B cell (primary cell): Measurements from ENCODE around the gene HTT-AS. TPM values are rescaled to one million over a fixed set of nuclear protein-coding genes. Genes with fewer than 3 reads are reported as not detected.

Source experiments
- ATAC-seq: fragments of 200-7000 bp; cut with Tn5 transposase; one replicate; pipeline ENCODE4 v1.10.0; 2021; ENCODE audit warnings: low read depth, mild to moderate bottlenecking, moderate number of reproducible peaks, moderate library complexity
- CTCF ChIA-PET: fragments of 350-600 bp; sonication (Branson Sonifier 250); formaldehyde crosslinking; loops from one replicate; lab custom pipeline; 2021; ENCODE audit warnings: antibody characterized with exemption, inconsistent platforms; lab: Charles Lee
- POLR2A ChIA-PET: fragments of 350-600 bp; sonication (Branson Sonifier 250); formaldehyde crosslinking; loops from one replicate; lab custom pipeline; 2021; ENCODE audit warnings: antibody characterized with exemption; lab: Charles Lee
- DNase-seq: peaks from one replicate; pipeline ENCODE4 v3.0.0; 2013
- H2AFZ ChIP-seq: 2 replicates; pipeline ENCODE4 v1.6.1; 2012; ENCODE audit warnings: mild to moderate bottlenecking, low read depth, low read length; ENCODE audit not compliant: insufficient read depth, poor library complexity, severe bottlenecking
- H3K27ac ChIP-seq, 2 donors: 1 replicate in 1 of 2; 2 replicates in 1 of 2; pipeline ENCODE4 v1.5.1; 2012 to 2013; ENCODE audit warnings: low read length in 2 of 2, mild to moderate bottlenecking in 2 of 2, moderate library complexity in 1 of 2
- H3K27me3 ChIP-seq, 4 experiments: fragments of 200-600 bp in 1 of 4; sonication (generic) in 1 of 4; replicated peaks in 1 of 4; 1 replicate in 2 of 4; 2 replicates in 2 of 4; pipeline versions ENCODE4 v1.6.1 to v1.7.0; 2013 to 2016; ENCODE audit warnings: low read length in 3 of 4, mild to moderate bottlenecking in 2 of 4, mixed read lengths in 1 of 4, moderate library complexity in 1 of 4; ENCODE audit not compliant: insufficient read depth in 4 of 4, control insufficient read depth in 3 of 4; ENCODE audit errors: control extremely low read depth in 1 of 4
- H3K36me3 ChIP-seq, 2 experiments: replicated peaks in 1 of 2; 1 replicate in 1 of 2; 2 replicates in 1 of 2; pipeline versions ENCODE4 v1.6.1 to v1.7.1; 2013; ENCODE audit warnings: low read length in 1 of 2; ENCODE audit not compliant: insufficient read depth in 2 of 2, control insufficient read depth in 1 of 2; ENCODE audit errors: control extremely low read depth in 1 of 2, extremely low read depth in 1 of 2
- H3K4me1 ChIP-seq, 2 donors: fragments of 200-600 bp in 1 of 2; sonication (generic) in 1 of 2; 1 replicate in 1 of 2; 2 replicates in 1 of 2; pipeline versions ENCODE4 v1.5.1 to v1.6.1; 2013 to 2017; ENCODE audit warnings: low read length in 2 of 2; ENCODE audit not compliant: control insufficient read depth in 2 of 2, insufficient read depth in 2 of 2
- H3K4me2 ChIP-seq: replicated peaks from 2 replicates; pipeline ENCODE3; 2012; ENCODE audit warnings: mild to moderate bottlenecking, low read depth, low read length; ENCODE audit not compliant: poor library complexity, severe bottlenecking
- H3K4me3 ChIP-seq, 5 experiments: fragments of 200-600 bp in 1 of 5; sonication (generic) in 1 of 5; 1 replicate in 3 of 5; 2 replicates in 2 of 5; pipeline versions ENCODE4 v1.5.1 to v1.7.0; 2011 to 2016; ENCODE audit warnings: low read length in 4 of 5, mild to moderate bottlenecking in 4 of 5, low read depth in 2 of 5, control low read depth in 1 of 5, moderate library complexity in 1 of 5; ENCODE audit not compliant: insufficient read depth in 1 of 5; ENCODE audit errors: control extremely low read depth in 1 of 5, extremely low read depth in 1 of 5
- H3K79me2 ChIP-seq: fragments of 200-600 bp; sonication (generic); one replicate; pipeline ENCODE4 v1.6.0; 2016; ENCODE audit warnings: low read length; ENCODE audit not compliant: control insufficient read depth, insufficient read depth
- H3K9ac ChIP-seq: fragments of 200-600 bp; sonication (generic); 2 replicates; pipeline ENCODE4 v1.6.1; 2017; ENCODE audit warnings: mild to moderate bottlenecking, low read length, moderate library complexity
- H3K9me3 ChIP-seq, 3 donors: one replicate each; pipeline versions ENCODE4 v1.6.1 to v1.7.1; 2013; ENCODE audit warnings: low read length in 2 of 3; ENCODE audit not compliant: control insufficient read depth in 2 of 3, insufficient read depth in 1 of 3; ENCODE audit errors: control extremely low read depth in 1 of 3
- H4K20me1 ChIP-seq: 2 replicates; pipeline ENCODE4 v1.6.0; 2012; ENCODE audit warnings: mild to moderate bottlenecking, low read length; ENCODE audit not compliant: insufficient read depth, control insufficient read depth, poor library complexity, severe bottlenecking
- H3K27ac Mint-ChIP-seq: one replicate; pipeline ENCODE4 v1.8.0; 2021; ENCODE audit warnings: mixed read lengths
- H3K27me3 Mint-ChIP-seq: one replicate; pipeline ENCODE4 v1.8.0; 2021; ENCODE audit warnings: mixed read lengths
- H3K4me1 Mint-ChIP-seq: one replicate; pipeline ENCODE4 v1.8.0; 2021; ENCODE audit warnings: mixed read lengths
- H3K4me3 Mint-ChIP-seq: one replicate; pipeline ENCODE4 v1.8.0; 2021; ENCODE audit warnings: mixed read lengths
- H3K9me3 Mint-ChIP-seq: one replicate; pipeline ENCODE4 v1.8.0; 2022; ENCODE audit warnings: mixed read lengths; ENCODE audit not compliant: insufficient read depth
- EZH2 ChIP-seq: IDR thresholded peaks from 2 replicates; pipeline ENCODE4 v1.6.1; 2012; ENCODE audit warnings: borderline replicate concordance, low read depth, mild to moderate bottlenecking, moderate library complexity, low read length; ENCODE audit not compliant: insufficient read depth, poor library complexity, severe bottlenecking
- WGBS: methylation state at CpG from one replicate; pipeline ENCODE4 v1.1.5; 2013; ENCODE audit warnings: missing lambda C conversion rate; ENCODE audit not compliant: insufficient coverage; 5-methylcytosine and 5-hydroxymethylcytosine counted together
- intact Hi-C: fragments of 100-400 bp; cut with micrococcal nuclease; formaldehyde crosslinking; loops from one replicate; pipeline ENCODE4 v1.10.0; 2022
- polyA plus RNA-seq: library from polyadenylated mRNA; depleted of rRNA; stranded (reverse); fragments of >200 nt; gene quantifications from 2 replicates; pipeline ENCODE4 v1.2.3, GENCODE V29; 2012
- total RNA-seq, 2 donors: library from RNA; stranded (reverse); fragments of 120-200 nt in 1 of 2; gene quantifications; 1 replicate in 1 of 2; 2 replicates in 1 of 2; pipeline versions ENCODE4 v1.2.3 to v1.2.4, GENCODE V29; 2013 to 2022
- TF ChIP-seq, protein P1 (sequence below): fragments of 200-600 bp; IDR thresholded peaks from one replicate; pipeline ENCODE4 v1.8.0; 2022; ENCODE audit warnings: antibody characterized with exemption, mild to moderate bottlenecking

HTT-AS gene
- total and polyA plus RNA-seq, 2 donors (not counting 1 experiment from before 2014, with no cell fraction given): 0.84 TPM; not detected in 1

GRCh38 chr4:3043282-3044020, 30.9 kb downstream of the HTT-AS start:
- Histone ChIP-seq H3K4me1 (peaks cover 52 to 97% of the 10 kb centered on the region in 2 donors), H3K9me3 (peaks cover 0 to 12% (median 5%) of the 10 kb centered on the region in 3 donors), H3K36me3 (no peaks in the 10 kb centered on the region), H3K9ac (no peak overlapping the region), H4K20me1 (no peaks in the 10 kb centered on the region), H3K27ac (peak overlapping the region in 1 of 2 donors; percentile 89), H3K79me2 (peaks cover 13% of the 10 kb centered on the region), H3K4me2 (peak overlapping the region; percentile 96), H3K4me3 (no peak overlapping the region), H3K27me3 (no peaks in the 10 kb centered on the region), H2AFZ (no peak overlapping the region)
- Mint-ChIP-seq H3K27ac (peak overlapping the region; percentile 72), H3K4me3 (peak overlapping the region; percentile 39), H3K4me1 (peaks cover 73% of the 10 kb centered on the region), H3K27me3 (no peaks in the 10 kb centered on the region), H3K9me3 (no peaks in the 10 kb centered on the region)
- no peak for ATAC-seq
- intact Hi-C loops: loop anchor here (10.0 kb wide), 3 partner anchors 199 to 441 kb away; partner anchors contain the start of gene ADD1
- no peak for DNase-seq
- TF ChIP-seq, protein P1, sequence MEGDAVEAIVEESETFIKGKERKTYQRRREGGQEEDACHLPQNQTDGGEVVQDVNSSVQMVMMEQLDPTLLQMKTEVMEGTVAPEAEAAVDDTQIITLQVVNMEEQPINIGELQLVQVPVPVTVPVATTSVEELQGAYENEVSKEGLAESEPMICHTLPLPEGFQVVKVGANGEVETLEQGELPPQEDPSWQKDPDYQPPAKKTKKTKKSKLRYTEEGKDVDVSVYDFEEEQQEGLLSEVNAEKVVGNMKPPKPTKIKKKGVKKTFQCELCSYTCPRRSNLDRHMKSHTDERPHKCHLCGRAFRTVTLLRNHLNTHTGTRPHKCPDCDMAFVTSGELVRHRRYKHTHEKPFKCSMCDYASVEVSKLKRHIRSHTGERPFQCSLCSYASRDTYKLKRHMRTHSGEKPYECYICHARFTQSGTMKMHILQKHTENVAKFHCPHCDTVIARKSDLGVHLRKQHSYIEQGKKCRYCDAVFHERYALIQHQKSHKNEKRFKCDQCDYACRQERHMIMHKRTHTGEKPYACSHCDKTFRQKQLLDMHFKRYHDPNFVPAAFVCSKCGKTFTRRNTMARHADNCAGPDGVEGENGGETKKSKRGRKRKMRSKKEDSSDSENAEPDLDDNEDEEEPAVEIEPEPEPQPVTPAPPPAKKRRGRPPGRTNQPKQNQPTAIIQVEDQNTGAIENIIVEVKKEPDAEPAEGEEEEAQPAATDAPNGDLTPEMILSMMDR: no peak
- no peak for TF ChIP-seq EZH2
- CTCF ChIA-PET: interaction anchor here (0.9 to 1.1 kb wide), 2 partner anchors 65 to 70 kb away, joined by 3 to 5 read pairs; no protein-coding TSS in a partner anchor
- POLR2A ChIA-PET: no interaction called here
- 94% methylated on average over 6 of the region's 11 CpGs for WGBS

GRCh38 chr4:3042226-3042625, 32.1 kb downstream of the HTT-AS start:
- Mint-ChIP-seq H3K4me1 (peaks cover 73% of the 10 kb centered on the region), H3K27ac (peak overlapping the region; percentile 98), H3K27me3 (no peaks in the 10 kb centered on the region), H3K9me3 (no peaks in the 10 kb centered on the region), H3K4me3 (peak overlapping the region; percentile 95)
- POLR2A ChIA-PET: interaction anchor here (0.5 to 0.6 kb wide), 2 partner anchors 32 to 201 kb away, joined by 3 to 4 read pairs; partner anchors contain the start of gene HTT
- DNase-seq: no peak
- peak overlapping the region; percentile 96 for H3K4me2 ChIP-seq
- WGBS: 30% methylated on average over 5 of the region's 10 CpGs
- H4K20me1 ChIP-seq: no peaks in the 10 kb centered on the region
- peak overlapping the region; percentile 81 for H3K9ac ChIP-seq
- TF ChIP-seq, protein P1: no peak
- no peak for TF ChIP-seq EZH2
- peak overlapping the region; percentile 74 for H2AFZ ChIP-seq
- peak overlapping the region; percentile 36 to 81 (median 77) for H3K4me3 ChIP-seq
- CTCF ChIA-PET: interaction anchor here (1.3 to 1.8 kb wide), 3 partner anchors 64 to 107 kb away, joined by 4 to 9 read pairs (median 4); no protein-coding TSS in a partner anchor
- H3K79me2 ChIP-seq: peaks cover 13% of the 10 kb centered on the region
- peaks cover 0 to 12% (median 5%) of the 10 kb centered on the region in 3 donors for H3K9me3 ChIP-seq
- peak overlapping the region; percentile 89 to 97 for H3K27ac ChIP-seq
- H3K27me3 ChIP-seq: no peaks in the 10 kb centered on the region
- intact Hi-C loops: loop anchor here (10.0 kb wide), 3 partner anchors 197 to 443 kb away; partner anchors contain the start of gene ADD1
- peaks cover 58 to 97% of the 10 kb centered on the region in 2 donors for H3K4me1 ChIP-seq
- H3K36me3 ChIP-seq: no peaks in the 10 kb centered on the region
- ATAC-seq: no peak
